GM12872 (cell line): ENCODE measurements around the gene YRDC.
A peak's percentile ranks its signal among the peaks of the same experiment; 100 is the strongest.

Source experiments
- TF ChIP-seq, protein P1 (sequence below): IDR thresholded peaks from 3 replicates; pipeline ENCODE4 v1.5.1; 2011; ENCODE audit warnings: low read depth, mild to moderate bottlenecking, low read length, moderate library complexity; ENCODE audit not compliant: insufficient read depth

Gene YRDC

DNA sequence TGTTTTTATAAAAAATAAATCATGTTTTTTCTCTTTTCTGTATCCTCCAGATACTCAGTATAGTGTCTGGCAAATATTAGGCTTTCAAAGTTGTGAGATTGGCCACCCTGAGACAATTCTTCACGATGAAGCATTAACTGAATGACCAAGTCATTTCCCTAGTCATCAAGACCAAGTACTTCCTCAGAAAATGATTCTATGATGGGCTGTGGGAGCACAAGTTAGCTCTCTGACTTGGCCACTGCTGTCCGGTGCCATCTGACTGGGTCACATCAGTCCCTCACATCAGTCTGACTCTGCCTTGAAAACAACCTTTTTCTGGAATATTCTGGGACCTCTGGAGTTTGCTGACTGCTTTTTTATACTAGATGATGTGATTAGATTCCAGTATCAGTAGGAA lies 13.5 kb upstream of the YRDC start:
- TF ChIP-seq, protein P1, sequence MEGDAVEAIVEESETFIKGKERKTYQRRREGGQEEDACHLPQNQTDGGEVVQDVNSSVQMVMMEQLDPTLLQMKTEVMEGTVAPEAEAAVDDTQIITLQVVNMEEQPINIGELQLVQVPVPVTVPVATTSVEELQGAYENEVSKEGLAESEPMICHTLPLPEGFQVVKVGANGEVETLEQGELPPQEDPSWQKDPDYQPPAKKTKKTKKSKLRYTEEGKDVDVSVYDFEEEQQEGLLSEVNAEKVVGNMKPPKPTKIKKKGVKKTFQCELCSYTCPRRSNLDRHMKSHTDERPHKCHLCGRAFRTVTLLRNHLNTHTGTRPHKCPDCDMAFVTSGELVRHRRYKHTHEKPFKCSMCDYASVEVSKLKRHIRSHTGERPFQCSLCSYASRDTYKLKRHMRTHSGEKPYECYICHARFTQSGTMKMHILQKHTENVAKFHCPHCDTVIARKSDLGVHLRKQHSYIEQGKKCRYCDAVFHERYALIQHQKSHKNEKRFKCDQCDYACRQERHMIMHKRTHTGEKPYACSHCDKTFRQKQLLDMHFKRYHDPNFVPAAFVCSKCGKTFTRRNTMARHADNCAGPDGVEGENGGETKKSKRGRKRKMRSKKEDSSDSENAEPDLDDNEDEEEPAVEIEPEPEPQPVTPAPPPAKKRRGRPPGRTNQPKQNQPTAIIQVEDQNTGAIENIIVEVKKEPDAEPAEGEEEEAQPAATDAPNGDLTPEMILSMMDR: no peak

DNA sequence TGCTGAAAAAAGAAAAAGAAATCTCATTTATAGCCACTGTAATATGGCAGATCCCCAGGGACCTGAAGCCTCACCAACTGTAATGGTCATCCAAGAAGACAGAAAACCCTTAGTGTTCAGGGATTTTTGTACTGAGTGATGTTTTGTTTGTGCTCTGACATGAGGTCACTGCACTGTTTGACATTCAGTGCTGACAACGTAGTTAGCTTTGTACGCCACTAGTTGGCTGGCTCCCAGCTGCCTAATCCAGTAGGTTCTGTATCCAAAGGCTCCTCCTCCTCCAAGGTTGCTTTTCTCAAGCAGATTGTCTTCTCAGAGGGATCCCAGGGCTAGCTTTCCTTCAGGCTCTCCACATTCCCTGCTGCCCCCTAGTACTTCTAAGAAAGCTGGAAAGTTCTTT lies 9.5 kb upstream of the YRDC start:
- TF ChIP-seq, protein P1: no peak

DNA sequence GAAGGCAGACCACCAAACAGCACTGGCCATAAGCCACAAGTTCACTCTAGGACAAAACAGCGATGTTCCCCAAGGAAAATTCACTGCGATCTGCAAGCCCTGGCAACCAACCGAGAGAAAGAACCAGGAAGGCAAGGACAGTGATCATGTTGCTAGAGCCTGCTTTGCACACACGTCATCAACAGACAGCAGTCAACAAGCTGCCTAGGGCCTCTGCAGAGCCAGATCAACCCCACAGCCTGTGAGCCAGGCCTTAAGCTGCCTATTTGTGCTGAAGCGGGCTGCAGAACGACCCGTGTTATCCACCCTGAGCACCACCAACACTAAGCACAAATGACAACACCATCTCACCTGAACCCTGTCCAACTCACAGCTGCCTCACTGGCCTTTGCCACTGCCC lies 6.2 kb upstream of the YRDC start:
- TF ChIP-seq, protein P1: no peak

DNA sequence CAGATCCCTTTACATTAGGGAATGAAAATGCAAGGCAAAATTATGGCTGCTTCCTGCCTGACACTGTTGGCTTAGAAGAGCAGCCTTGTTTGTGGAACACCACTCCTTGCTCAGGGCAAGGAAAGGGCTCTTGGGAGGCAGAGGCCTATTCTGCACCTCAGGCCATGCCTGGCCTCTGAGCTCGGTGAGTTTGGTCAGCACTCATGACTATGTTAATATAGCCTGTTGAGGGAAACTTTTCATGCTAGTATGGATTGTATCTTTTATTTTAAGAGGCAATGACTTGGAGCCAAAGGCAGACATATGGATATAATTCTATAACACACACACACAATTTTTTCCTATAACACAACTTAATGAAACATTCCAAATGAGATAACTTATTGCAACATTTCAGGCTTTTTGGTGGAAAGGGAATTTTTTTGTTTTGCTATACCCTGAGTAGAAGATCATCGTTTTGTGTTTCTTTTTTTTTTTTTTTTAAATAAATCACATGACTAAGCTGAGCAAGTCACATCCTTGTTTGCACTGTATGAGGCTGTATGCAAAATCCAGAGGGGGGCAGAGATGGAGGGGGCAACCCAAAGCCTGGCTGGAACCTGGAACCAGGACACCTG lies 5.6 kb upstream of the YRDC start:
- TF ChIP-seq, protein P1: no peak

DNA sequence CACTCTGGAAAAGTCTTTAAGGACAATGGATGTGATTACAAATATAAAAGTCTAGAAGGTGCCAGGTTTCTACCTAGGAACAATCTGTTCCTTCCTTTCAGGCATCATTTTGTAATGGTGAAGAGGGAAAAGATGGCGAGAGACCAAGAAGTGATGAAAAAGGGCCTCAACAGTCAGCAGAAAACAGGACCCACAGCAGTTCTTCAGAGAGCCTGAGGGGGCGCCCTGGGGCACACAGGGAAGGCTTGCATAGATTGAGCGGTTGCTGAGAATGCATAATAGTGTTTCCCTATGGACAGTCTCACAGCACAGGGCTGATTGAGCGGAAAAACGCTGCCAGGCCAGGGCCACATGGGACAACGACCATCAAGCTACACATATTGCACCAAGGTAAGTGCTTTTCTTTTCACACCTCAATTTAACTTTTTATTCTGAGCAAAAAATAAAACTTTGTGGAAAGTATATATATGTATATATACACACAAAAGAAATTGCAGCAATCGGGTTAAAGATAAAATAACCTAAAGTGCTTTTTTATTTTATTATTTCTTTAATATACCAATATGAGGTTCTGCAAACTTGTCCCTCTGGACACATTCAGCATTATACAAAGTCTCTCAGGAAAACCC lies 3.1 kb upstream of the YRDC start:
- TF ChIP-seq, protein P1: peak; percentile 96

DNA sequence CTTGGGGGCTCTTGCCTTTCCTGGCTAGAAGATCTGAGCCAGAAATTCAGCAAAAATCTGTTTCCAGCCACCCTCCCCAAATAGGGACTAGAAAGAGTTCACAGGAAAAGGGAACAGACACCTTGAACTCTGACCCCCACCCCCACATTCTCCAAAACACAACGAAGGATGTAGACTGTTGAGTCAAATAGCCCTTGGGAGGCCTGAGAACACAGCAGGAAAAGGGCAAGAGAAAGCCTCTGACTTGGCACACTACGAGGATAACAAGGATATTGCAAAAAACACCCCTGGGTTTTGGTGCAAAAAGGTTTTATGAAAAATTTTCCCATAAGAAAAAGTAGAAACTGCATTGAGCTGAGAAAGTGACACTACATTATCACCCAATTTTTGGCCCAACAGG lies 1.9 kb upstream of the YRDC start:
- TF ChIP-seq, protein P1: no peak

DNA sequence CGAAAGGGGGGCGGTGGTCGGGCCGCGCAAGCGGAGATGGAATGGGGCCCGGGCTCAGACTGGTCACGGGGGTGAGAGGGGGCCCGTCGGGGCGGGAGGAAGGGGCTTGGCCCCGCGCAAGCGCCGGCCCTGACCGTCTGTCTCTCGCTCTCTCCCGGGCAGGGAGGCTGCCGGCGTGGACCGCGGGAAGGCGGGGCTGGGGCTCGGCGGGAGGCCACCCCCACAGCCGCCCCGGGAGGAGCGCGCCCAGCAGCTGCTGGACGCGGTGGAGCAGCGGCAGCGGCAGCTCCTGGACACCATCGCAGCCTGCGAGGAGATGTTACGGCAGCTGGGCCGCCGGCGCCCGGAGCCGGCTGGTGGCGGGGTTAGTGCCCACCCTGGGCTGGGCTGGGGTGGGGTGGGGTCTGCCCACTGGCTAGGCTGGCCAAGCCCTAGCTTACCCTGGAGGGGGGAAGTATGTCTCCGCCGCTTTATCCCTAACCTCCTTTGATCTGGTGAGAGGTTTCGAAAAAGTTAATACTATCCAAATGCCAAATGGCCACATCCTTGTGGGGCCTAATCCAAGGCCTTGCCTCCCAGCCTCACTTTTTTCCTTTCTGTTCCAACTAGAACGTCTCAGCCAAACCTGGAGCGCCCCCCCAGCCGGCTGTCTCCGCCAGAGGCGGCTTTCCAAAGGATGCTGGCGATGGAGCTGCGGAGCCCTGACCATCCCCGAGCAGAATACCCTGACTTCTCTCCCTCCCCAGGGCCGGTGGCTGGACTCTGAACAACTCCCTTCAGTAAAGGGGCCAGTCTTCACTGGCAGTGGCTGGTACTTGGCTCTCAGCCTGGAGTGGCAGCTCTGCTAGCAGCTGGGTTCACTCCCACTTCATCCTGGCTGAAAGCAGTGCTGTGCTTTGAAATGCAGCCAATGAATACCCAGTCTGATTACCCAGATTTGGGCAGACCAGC lies 636 bp upstream of the YRDC start:
- TF ChIP-seq, protein P1: no peak
